ENCODE measurements around the gene SMOC2.

Gene SMOC2

GRCh38 chr6:168527451-168528210 is 86.6 kb downstream of the SMOC2 start:
- TF ChIP-seq, protein P1, sequence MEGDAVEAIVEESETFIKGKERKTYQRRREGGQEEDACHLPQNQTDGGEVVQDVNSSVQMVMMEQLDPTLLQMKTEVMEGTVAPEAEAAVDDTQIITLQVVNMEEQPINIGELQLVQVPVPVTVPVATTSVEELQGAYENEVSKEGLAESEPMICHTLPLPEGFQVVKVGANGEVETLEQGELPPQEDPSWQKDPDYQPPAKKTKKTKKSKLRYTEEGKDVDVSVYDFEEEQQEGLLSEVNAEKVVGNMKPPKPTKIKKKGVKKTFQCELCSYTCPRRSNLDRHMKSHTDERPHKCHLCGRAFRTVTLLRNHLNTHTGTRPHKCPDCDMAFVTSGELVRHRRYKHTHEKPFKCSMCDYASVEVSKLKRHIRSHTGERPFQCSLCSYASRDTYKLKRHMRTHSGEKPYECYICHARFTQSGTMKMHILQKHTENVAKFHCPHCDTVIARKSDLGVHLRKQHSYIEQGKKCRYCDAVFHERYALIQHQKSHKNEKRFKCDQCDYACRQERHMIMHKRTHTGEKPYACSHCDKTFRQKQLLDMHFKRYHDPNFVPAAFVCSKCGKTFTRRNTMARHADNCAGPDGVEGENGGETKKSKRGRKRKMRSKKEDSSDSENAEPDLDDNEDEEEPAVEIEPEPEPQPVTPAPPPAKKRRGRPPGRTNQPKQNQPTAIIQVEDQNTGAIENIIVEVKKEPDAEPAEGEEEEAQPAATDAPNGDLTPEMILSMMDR (IDR thresholded peaks at IDR 0.05), result no peak
- DNase-seq, result no peak
- Mint-ChIP-seq H3K27me3 (ENCODE audit: low read depth, poor library complexity) (peaks cover 6% of the 10 kb centered on the region), H3K9me3 (peaks cover 2% of the 10 kb centered on the region), H3K36me3 (ENCODE audit: low read depth) (no peaks in the 10 kb centered on the region), H3K4me3 (no peak overlapping the region), H3K4me1 (peaks cover 22% of the 10 kb centered on the region), H3K27ac (no peak overlapping the region)

GRCh38 chr6:168528474-168529095 is 87.6 kb downstream of the SMOC2 start:
- peaks cover 6% of the 10 kb centered on the region for H3K27me3 Mint-ChIP-seq (ENCODE audit: low read depth, poor library complexity)
- H3K4me1 Mint-ChIP-seq, result peaks cover 22% of the 10 kb centered on the region
- no peaks in the 10 kb centered on the region for H3K36me3 Mint-ChIP-seq (ENCODE audit: low read depth)
- no peak overlapping the region for H3K4me3 Mint-ChIP-seq
- no peak overlapping the region for H3K27ac Mint-ChIP-seq
- TF ChIP-seq, protein P1 (IDR thresholded peaks at IDR 0.05), result no peak
- H3K9me3 Mint-ChIP-seq, result no peaks in the 10 kb centered on the region
- DNase-seq, result no peak

DNA sequence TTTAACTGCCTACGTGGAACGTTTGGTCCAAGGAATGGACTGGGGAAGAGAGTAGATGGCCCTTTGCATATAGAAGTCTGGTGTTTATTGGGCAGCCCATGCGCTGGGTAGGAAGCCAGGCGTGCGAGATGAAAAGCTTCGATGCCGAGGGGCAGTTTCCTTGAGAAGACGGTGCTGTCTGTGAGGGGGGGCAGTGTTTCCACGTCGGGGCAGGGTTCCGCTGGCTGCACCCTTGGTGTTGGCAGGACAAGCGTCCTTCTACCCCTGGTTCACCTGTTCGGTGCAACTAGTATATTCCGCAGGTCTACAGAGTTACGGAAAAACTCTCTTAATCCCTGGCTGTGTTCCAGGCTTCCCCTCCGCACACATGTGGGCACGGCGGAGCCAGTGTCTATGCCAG is 88.2 kb downstream of the SMOC2 start:
- TF ChIP-seq, protein P1 (IDR thresholded peaks at IDR 0.05), result no peak
- peaks cover 22% of the 10 kb centered on the region for H3K4me1 Mint-ChIP-seq
- H3K4me3 Mint-ChIP-seq, result no peak overlapping the region
- H3K36me3 Mint-ChIP-seq (ENCODE audit: low read depth), result no peaks in the 10 kb centered on the region
- no peaks in the 10 kb centered on the region for H3K9me3 Mint-ChIP-seq
- peaks cover 6% of the 10 kb centered on the region for H3K27me3 Mint-ChIP-seq (ENCODE audit: low read depth, poor library complexity)
- DNase-seq, result no peak
- no peak overlapping the region for H3K27ac Mint-ChIP-seq

DNA sequence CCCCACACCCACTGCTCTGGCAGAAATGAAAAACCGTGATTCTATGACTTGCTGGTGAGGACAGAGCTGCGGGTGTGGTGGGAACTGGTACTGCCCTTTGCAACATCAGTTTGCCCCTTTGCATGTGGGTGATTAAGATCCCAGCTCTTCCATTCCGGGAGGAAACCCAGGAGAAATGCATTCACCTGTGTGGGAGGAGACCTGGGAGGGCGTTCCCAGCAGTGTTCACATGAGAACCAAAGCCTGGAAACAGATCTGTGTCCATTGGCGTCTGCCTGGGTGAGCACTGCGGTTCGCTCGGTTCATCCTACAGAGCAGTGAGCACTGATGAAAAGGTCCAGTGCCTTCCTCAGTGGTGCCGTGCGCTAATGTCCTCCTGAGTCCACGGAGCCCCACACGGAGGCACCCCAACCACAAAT is 89.7 kb downstream of the SMOC2 start:
- Mint-ChIP-seq H3K27ac (no peak overlapping the region), H3K4me3 (no peak overlapping the region), H3K4me1 (peaks cover 19% of the 10 kb centered on the region), H3K9me3 (no peaks in the 10 kb centered on the region), H3K27me3 (ENCODE audit: low read depth, poor library complexity) (peaks cover 6% of the 10 kb centered on the region), H3K36me3 (ENCODE audit: low read depth) (no peaks in the 10 kb centered on the region)
- DNase-seq, result no peak
- TF ChIP-seq, protein P1 (IDR thresholded peaks at IDR 0.05), result no peak

GRCh38 chr6:168532070-168532469 is 91.1 kb downstream of the SMOC2 start:
- Mint-ChIP-seq H3K27me3 (ENCODE audit: low read depth, poor library complexity) (peaks cover 3% of the 10 kb centered on the region), H3K4me1 (peaks cover 33% of the 10 kb centered on the region), H3K36me3 (ENCODE audit: low read depth) (no peaks in the 10 kb centered on the region), H3K27ac (no peak overlapping the region), H3K4me3 (no peak overlapping the region), H3K9me3 (no peaks in the 10 kb centered on the region)
- no peak for DNase-seq
- TF ChIP-seq, protein P1 (IDR thresholded peaks at IDR 0.05), result no peak

Data from nephron progenitor cell (in vitro differentiated cells).